ENCODE results near the gene CRB1. TPM values are rescaled to one million over a fixed set of nuclear protein-coding genes. Genes with fewer than 3 reads are reported as not detected.

CRB1 gene
- total RNA-seq, 1 experiment from 2014 or later = 0.06 TPM

GRCh38 chr1:197303463-197303862, 35.4 kb downstream of the CRB1 start:
- no peak for DNase-seq (ENCODE audit: low read depth)

- no peak for DNase-seq (ENCODE audit: low read depth)
These were observed 36.7 kb downstream of the CRB1 start for GRCh38 chr1:197304638-197305200.

GRCh38 chr1:197305925-197306324, 37.9 kb downstream of the CRB1 start:
- peak; percentile 43 for DNase-seq (ENCODE audit: low read depth)

- DNase-seq (ENCODE audit: low read depth) = no peak
These were observed 38.5 kb downstream of the CRB1 start for GRCh38 chr1:197306381-197307062.

GRCh38 chr1:197307136-197307535, 39.1 kb downstream of the CRB1 start:
- DNase-seq (ENCODE audit: low read depth) = no peak

GRCh38 chr1:197307551-197307950, 39.5 kb downstream of the CRB1 start:
- DNase-seq (ENCODE audit: low read depth) = no peak

GRCh38 chr1:197311081-197311480, 43.0 kb downstream of the CRB1 start:
- DNase-seq (ENCODE audit: low read depth) = no peak

GRCh38 chr1:197312163-197312562, 44.1 kb downstream of the CRB1 start:
- DNase-seq (ENCODE audit: low read depth) = no peak

- no peak for DNase-seq (ENCODE audit: low read depth)
These were observed 45.7 kb downstream of the CRB1 start for GRCh38 chr1:197313713-197314112.

- no peak for DNase-seq (ENCODE audit: low read depth)
These were observed 46.6 kb downstream of the CRB1 start for GRCh38 chr1:197314682-197315081.

- no peak for DNase-seq (ENCODE audit: low read depth)
These were observed 51.6 kb downstream of the CRB1 start for GRCh38 chr1:197319631-197320030.

- peak; percentile 79 for DNase-seq (ENCODE audit: low read depth)
These were observed 53.0 kb downstream of the CRB1 start for GRCh38 chr1:197320991-197321531.

- DNase-seq (ENCODE audit: low read depth) = no peak
These were observed 53.8 kb downstream of the CRB1 start for GRCh38 chr1:197321811-197322210.

- no peak for DNase-seq (ENCODE audit: low read depth)
These were observed 59.8 kb downstream of the CRB1 start for GRCh38 chr1:197327776-197328364.

- DNase-seq (ENCODE audit: low read depth) = no peak
These were observed 62.2 kb downstream of the CRB1 start for GRCh38 chr1:197330213-197330612.

- DNase-seq (ENCODE audit: low read depth) = no peak
These were observed 63.5 kb downstream of the CRB1 start for GRCh38 chr1:197331565-197331964.

GRCh38 chr1:197333041-197333440, 65.0 kb downstream of the CRB1 start:
- DNase-seq (ENCODE audit: low read depth) = no peak

GRCh38 chr1:197336571-197336970, 68.5 kb downstream of the CRB1 start:
- DNase-seq (ENCODE audit: low read depth) = peak; percentile 45

- DNase-seq (ENCODE audit: low read depth) = no peak
These were observed 71.3 kb downstream of the CRB1 start for GRCh38 chr1:197339106-197340060.

- no peak for DNase-seq (ENCODE audit: low read depth)
These were observed 73.6 kb downstream of the CRB1 start for GRCh38 chr1:197341626-197342025.

GRCh38 chr1:197342044-197342565, 74.1 kb downstream of the CRB1 start:
- no peak for DNase-seq (ENCODE audit: low read depth)

Measured in LHCN-M2 (cell line).